ENCODE results near the gene CWH43. TPM values are rescaled to one million over a fixed set of nuclear protein-coding genes. Genes with fewer than 3 reads are reported as not detected.

The CWH43 gene
- total and polyA plus RNA-seq, 2 donors (not counting 3 experiments of a cell fraction or from before 2014, with no cell fraction given), result not detected

GRCh38 chr4:48943387-48943786 lies 42.7 kb upstream of the CWH43 start:
- POLR2A ChIA-PET, result no interaction called here
- Histone ChIP-seq H2AFZ (ENCODE audit: low read depth, low read length) (no peak overlapping the region), H3K9me3 (replicated peaks; ENCODE audit: control insufficient read depth, insufficient read depth, low read length) (no peaks in the 10 kb centered on the region), H3K27me3 (ENCODE audit: control insufficient read depth in 2 of 2, insufficient read depth in 2 of 2, low read length in 2 of 2) (peaks cover 0 to 3% of the 10 kb centered on the region in 2 experiments), H3K79me2 (ENCODE audit: control insufficient read depth, insufficient read depth, low read length) (no peaks in the 10 kb centered on the region), H3K27ac (ENCODE audit: insufficient read depth, low read depth, low read length) (no peak overlapping the region), H3K36me3 (ENCODE audit: control insufficient read depth in 2 of 2, extremely low read depth in 1 of 2, insufficient read depth in 2 of 2, low read length in 2 of 2) (no peaks in the 10 kb centered on the region), H3K9ac (replicated peaks; ENCODE audit: extremely low read depth, insufficient read depth, low read length) (no peak overlapping the region), H4K20me1 (replicated peaks; ENCODE audit: control insufficient read depth, extremely low read depth, insufficient read depth, low read length) (no peaks in the 10 kb centered on the region), H3K4me1 (ENCODE audit: control insufficient read depth, extremely low read depth, insufficient read depth, low read length) (peaks cover 7% of the 10 kb centered on the region), H3K4me3 (replicated peaks in 1 of 3; ENCODE audit: insufficient read depth in 1 of 3, low read depth in 1 of 3, low read length in 3 of 3) (no peak overlapping the region), H3K9me1 (replicated peaks; ENCODE audit: control insufficient read depth, extremely low read depth, insufficient read depth, low read length) (no peaks in the 10 kb centered on the region), H3K4me2 (ENCODE audit: insufficient read depth, low read length) (no peak overlapping the region)
- TF ChIP-seq, protein P1, sequence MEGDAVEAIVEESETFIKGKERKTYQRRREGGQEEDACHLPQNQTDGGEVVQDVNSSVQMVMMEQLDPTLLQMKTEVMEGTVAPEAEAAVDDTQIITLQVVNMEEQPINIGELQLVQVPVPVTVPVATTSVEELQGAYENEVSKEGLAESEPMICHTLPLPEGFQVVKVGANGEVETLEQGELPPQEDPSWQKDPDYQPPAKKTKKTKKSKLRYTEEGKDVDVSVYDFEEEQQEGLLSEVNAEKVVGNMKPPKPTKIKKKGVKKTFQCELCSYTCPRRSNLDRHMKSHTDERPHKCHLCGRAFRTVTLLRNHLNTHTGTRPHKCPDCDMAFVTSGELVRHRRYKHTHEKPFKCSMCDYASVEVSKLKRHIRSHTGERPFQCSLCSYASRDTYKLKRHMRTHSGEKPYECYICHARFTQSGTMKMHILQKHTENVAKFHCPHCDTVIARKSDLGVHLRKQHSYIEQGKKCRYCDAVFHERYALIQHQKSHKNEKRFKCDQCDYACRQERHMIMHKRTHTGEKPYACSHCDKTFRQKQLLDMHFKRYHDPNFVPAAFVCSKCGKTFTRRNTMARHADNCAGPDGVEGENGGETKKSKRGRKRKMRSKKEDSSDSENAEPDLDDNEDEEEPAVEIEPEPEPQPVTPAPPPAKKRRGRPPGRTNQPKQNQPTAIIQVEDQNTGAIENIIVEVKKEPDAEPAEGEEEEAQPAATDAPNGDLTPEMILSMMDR (IDR thresholded peaks at IDR 0.05; ENCODE audit: extremely low read depth in 1 of 2, insufficient read depth in 1 of 2, low read depth in 1 of 2, low read length in 2 of 2), result peak in 1 of 2 donors; percentile 8
- TF ChIP-seq EZH2 (IDR thresholded peaks at IDR 0.05; ENCODE audit: borderline replicate concordance, low read depth, low read length, severe bottlenecking), result no peak
- dilution Hi-C loops (cut with MboI; ENCODE audit: extremely low pct_ligation_motif_present, low sequenced_read_pairs) (no loop called here), intact Hi-C loops (cut with micrococcal nuclease) (loop anchor here (5.0 kb wide), 1 partner anchor 41 kb away; no protein-coding TSS in a partner anchor)
- BruUV-seq (replicated peaks), result no TSS peak
- CTCF ChIA-PET, result interaction anchor here (0.9 to 1.1 kb wide), 2 partner anchors 9 to 53 kb away, joined by 3 read pairs; no protein-coding TSS in a partner anchor
- no peak for FAIRE-seq
- DNase-seq (ENCODE audit: low read depth, low spot score), result no peak

DNA sequence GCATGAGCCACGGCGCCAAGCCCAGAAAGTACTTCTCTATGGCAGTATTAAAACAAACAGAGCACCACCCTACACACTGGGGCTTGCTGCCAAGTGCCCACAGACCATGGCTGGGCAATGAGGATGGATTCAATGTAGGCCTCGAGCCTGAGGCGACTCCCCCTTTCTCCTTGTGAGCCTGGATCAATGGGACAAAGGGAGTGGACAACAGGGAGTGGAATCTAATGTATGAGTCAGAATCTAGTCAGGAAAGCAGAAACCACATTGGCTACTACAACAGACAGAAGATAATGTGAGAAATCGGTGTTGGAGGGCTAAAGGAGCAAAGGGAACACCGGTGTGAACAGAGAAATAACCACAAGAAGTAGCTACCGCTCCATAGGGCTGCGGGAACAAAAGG lies 41.8 kb upstream of the CWH43 start:
- BruUV-seq (replicated peaks), result no TSS peak
- dilution Hi-C loops (cut with MboI; ENCODE audit: extremely low pct_ligation_motif_present, low sequenced_read_pairs), result no loop called here
- Histone ChIP-seq H3K36me3 (ENCODE audit: control insufficient read depth in 2 of 2, extremely low read depth in 1 of 2, insufficient read depth in 2 of 2, low read length in 2 of 2) (no peaks in the 10 kb centered on the region), H3K27me3 (ENCODE audit: control insufficient read depth in 2 of 2, insufficient read depth in 2 of 2, low read length in 2 of 2) (peaks cover 0 to 6% of the 10 kb centered on the region in 2 experiments), H3K9me3 (replicated peaks; ENCODE audit: control insufficient read depth, insufficient read depth, low read length) (no peaks in the 10 kb centered on the region), H3K4me1 (ENCODE audit: control insufficient read depth, extremely low read depth, insufficient read depth, low read length) (peaks cover 7% of the 10 kb centered on the region), H3K27ac (ENCODE audit: insufficient read depth, low read depth, low read length) (no peak overlapping the region), H4K20me1 (replicated peaks; ENCODE audit: control insufficient read depth, extremely low read depth, insufficient read depth, low read length) (no peaks in the 10 kb centered on the region), H3K9ac (replicated peaks; ENCODE audit: extremely low read depth, insufficient read depth, low read length) (no peak overlapping the region), H3K79me2 (ENCODE audit: control insufficient read depth, insufficient read depth, low read length) (no peaks in the 10 kb centered on the region), H3K4me3 (replicated peaks in 1 of 3; ENCODE audit: insufficient read depth in 1 of 3, low read depth in 1 of 3, low read length in 3 of 3) (no peak overlapping the region), H3K4me2 (ENCODE audit: insufficient read depth, low read length) (no peak overlapping the region), H2AFZ (ENCODE audit: low read depth, low read length) (peak overlapping the region; percentile 50), H3K9me1 (replicated peaks; ENCODE audit: control insufficient read depth, extremely low read depth, insufficient read depth, low read length) (no peaks in the 10 kb centered on the region)
- intact Hi-C loops (cut with micrococcal nuclease), result loop anchor here (5.0 kb wide), 1 partner anchor 42 kb away; no protein-coding TSS in a partner anchor
- POLR2A ChIA-PET, result no interaction called here
- DNase-seq (ENCODE audit: low read depth, low spot score) (no peak), FAIRE-seq (no peak)
- TF ChIP-seq EZH2 (IDR thresholded peaks at IDR 0.05; ENCODE audit: borderline replicate concordance, low read depth, low read length, severe bottlenecking) (no peak), POLR2A (IDR thresholded peaks at IDR 0.05; ENCODE audit: low read depth, low read length) (no peak), GATA2 (IDR thresholded peaks at IDR 0.05; ENCODE audit: insufficient read depth, insufficient read length, low read depth, low read length) (no peak), POLR2AphosphoS5 (IDR thresholded peaks at IDR 0.05; ENCODE audit: insufficient read depth, low read depth, low read length) (no peak), FOS (IDR thresholded peaks at IDR 0.05; ENCODE audit: borderline replicate concordance, insufficient read depth, low read length) (no peak), MYC (IDR thresholded peaks at IDR 0.05; ENCODE audit: low read depth, low read length) (no peak), JUN (IDR thresholded peaks at IDR 0.05; ENCODE audit: borderline replicate concordance, insufficient read depth, insufficient read length, low read depth) (no peak)
- TF ChIP-seq, protein P2, sequence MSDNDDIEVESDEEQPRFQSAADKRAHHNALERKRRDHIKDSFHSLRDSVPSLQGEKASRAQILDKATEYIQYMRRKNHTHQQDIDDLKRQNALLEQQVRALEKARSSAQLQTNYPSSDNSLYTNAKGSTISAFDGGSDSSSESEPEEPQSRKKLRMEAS (IDR thresholded peaks at IDR 0.05; ENCODE audit: insufficient read depth, insufficient read length), result no peak
- TF ChIP-seq, protein P1 (IDR thresholded peaks at IDR 0.05; ENCODE audit: extremely low read depth in 1 of 2, insufficient read depth in 1 of 2, low read depth in 1 of 2, low read length in 2 of 2), result no peak
- CTCF ChIA-PET, result interaction anchor here (1.0 to 1.1 kb wide), 2 partner anchors 38 to 387 kb away, joined by 3 read pairs; partner anchors contain the start of gene OCIAD2
